Fibroblast of the aortic adventitia (primary cell): ENCODE measurements around the gene HMGB3. TPM values are rescaled to one million over a fixed set of nuclear protein-coding genes. Genes with fewer than 3 reads are reported as not detected.
"Not testable (repeated sequence)": the region's sequence is repeated elsewhere in the genome, so short reads cannot be mapped to it uniquely, and the experiment has no call there.

Experiments
- DNase-seq: peaks from one replicate; pipeline ENCODE4 v3.0.0-alpha.2; 2010; ENCODE audit warnings: low read depth
- H3K4me3 ChIP-seq: 2 replicates; pipeline ENCODE4 v1.5.1; 2011; ENCODE audit warnings: low read depth, mild to moderate bottlenecking, control low read depth, low read length, moderate library complexity
- total RNA-seq: library from RNA; depleted of rRNA; stranded (reverse); fragments of >200 nt; gene quantifications from 2 replicates; pipeline ENCODE4 v1.2.3, GENCODE V29; 2012; ENCODE audit warnings: low replicate concordance
- TF ChIP-seq, protein P1 (sequence below): IDR thresholded peaks from 2 replicates; pipeline ENCODE4 v1.5.1; 2011; ENCODE audit warnings: mild to moderate bottlenecking, low read length, control low read depth, inconsistent platforms; ENCODE audit not compliant: insufficient read depth

HMGB3 gene
- total RNA-seq, 1 donor = 8.2 TPM

DNA sequence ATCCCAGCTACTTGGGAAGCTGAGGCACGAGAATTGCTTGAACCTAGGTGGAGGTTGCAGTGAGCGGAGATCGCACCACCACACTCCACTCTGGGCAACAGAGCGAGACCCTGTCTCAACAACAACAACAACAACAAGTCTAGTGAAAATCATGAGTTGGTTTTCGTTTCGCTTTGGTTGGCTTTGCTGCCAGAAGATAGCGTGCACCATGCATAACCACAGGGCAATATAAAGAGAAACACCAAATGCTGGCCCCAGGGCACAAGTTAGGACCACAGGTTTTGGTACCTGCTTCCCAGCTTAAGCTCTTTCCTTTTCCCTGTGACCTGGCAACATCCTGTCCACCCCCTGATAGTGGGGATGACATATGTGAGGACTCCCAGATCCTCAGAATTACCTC lies 21.5 kb upstream of the HMGB3 start:
- no peak overlapping the region for H3K4me3 ChIP-seq
- DNase-seq = no peak
- TF ChIP-seq, protein P1, sequence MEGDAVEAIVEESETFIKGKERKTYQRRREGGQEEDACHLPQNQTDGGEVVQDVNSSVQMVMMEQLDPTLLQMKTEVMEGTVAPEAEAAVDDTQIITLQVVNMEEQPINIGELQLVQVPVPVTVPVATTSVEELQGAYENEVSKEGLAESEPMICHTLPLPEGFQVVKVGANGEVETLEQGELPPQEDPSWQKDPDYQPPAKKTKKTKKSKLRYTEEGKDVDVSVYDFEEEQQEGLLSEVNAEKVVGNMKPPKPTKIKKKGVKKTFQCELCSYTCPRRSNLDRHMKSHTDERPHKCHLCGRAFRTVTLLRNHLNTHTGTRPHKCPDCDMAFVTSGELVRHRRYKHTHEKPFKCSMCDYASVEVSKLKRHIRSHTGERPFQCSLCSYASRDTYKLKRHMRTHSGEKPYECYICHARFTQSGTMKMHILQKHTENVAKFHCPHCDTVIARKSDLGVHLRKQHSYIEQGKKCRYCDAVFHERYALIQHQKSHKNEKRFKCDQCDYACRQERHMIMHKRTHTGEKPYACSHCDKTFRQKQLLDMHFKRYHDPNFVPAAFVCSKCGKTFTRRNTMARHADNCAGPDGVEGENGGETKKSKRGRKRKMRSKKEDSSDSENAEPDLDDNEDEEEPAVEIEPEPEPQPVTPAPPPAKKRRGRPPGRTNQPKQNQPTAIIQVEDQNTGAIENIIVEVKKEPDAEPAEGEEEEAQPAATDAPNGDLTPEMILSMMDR = no peak

DNA sequence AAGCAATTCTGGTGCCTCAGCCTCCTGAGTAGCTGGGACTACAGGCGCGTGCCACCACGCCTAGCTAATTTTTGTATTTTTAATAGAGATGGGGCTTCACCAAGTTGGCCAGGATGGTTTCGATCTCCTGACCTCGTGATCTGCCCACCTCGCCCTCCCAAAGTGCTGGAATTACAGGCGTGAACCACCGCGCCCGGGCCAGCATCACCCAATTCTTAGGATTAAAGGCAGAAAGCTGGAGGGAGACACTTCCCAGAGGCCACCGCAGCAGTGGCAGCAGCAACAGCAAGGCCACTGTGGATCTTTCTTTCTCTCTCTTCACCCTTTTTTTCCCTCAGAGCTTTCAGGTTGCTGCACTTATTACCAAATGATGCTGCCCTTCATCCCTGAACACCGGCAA lies 18.7 kb upstream of the HMGB3 start:
- not testable (repeated sequence) for DNase-seq, H3K4me3 ChIP-seq

DNA sequence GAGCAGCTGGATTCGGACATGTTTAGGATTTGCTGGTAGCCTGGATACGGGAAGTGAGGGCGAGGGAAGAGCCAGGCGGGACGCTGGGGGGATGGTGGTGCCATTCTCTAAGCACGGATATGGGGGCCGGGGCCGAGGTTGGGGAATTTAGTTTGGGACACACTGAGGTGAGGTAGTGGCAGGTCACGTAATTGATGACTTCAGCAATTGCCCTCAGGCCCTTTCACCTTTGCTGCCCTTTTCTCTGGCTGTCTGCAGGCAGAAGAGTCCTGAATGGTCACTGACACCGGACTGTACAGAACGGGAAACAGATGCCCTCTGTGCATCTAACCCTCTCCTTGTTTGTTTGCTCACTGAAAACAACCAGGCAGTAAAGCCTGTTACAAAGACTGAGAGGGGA lies 16.9 kb upstream of the HMGB3 start:
- H3K4me3 ChIP-seq = no peak overlapping the region
- TF ChIP-seq, protein P1 = no peak
- no peak for DNase-seq

DNA sequence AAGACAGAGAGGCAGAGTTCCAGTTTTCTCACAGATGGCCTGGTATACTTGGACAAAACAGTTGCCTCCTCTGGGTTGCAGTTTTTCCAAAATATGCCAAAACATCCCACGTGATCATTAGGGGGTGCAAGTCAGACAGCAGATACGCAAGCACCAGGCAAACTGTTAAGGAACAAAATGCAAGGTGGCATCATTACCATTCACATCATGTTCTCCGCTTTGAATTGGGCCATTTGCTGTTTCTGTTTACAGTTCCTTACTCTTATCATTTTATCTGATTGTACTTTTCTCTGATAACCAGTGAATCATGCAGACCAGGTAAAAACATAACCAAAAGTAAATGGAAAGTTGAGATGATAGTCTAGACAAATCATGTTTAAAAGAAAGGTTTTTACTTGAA lies 16.4 kb upstream of the HMGB3 start:
- TF ChIP-seq, protein P1 = no peak
- DNase-seq = no peak
- no peak overlapping the region for H3K4me3 ChIP-seq

DNA sequence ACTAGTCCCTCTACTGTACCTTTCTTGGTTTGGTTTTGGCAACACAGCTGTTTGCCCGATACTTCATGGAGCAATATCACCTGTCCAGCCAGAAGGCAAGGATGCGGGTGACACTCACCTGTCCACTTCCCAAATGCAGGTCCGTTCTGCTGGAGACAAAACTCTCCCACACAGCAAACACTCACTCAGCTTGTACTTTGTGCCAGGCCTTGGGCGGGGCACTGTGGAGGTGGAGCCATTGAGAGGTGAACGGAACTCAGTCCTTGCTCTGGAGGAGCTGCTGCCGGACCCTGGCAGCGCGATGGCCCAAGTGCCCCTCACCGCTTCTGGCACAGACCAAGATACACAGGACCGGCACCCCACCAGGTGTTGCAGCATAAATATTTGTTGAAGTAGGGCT lies 15.3 kb upstream of the HMGB3 start:
- H3K4me3 ChIP-seq = no peak overlapping the region
- TF ChIP-seq, protein P1 = no peak
- no peak for DNase-seq

DNA sequence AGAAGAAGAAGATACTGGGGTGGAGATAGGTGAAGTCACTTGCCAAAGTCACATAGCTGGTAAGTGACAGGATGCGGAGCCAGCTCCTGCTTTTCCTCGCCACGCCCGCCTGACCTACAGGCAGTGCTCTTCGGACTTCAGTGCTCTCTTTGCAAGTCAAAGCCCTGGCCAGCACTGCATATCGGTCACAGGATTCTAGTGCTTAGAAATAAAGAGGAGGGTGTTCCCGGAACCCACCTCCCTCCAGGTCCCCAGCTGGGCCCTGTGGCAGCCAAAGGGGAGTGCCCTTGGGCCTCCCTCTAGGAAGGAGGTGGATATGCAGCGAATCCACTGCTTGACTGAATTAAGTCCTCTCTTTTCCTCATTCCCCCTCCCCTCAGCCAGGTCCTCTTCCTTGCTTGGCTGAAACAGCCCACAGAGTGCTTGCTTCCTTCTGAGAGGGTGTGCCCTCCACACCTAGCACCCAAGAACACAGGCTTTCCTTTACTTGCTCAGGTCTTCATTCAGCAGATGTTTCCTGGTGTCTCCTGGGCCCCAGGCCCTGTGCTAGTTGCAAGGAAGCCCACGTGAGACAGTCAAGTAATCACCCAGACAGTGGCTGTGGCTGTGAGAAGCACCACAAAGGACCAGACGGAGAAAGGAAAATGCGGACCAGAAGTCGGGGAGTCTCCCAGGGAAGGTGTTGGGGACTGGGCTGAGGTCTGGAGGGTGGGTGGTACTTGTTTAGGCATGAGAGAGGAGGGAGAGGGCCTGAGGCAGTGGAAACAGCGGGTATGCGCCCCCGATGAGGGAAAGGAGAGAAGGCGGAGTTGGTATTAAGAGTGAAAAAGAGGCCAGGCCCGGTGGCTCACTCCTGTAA lies 14.0 kb upstream of the HMGB3 start:
- no peak overlapping the region for H3K4me3 ChIP-seq
- DNase-seq = no peak
- TF ChIP-seq, protein P1 = no peak

DNA sequence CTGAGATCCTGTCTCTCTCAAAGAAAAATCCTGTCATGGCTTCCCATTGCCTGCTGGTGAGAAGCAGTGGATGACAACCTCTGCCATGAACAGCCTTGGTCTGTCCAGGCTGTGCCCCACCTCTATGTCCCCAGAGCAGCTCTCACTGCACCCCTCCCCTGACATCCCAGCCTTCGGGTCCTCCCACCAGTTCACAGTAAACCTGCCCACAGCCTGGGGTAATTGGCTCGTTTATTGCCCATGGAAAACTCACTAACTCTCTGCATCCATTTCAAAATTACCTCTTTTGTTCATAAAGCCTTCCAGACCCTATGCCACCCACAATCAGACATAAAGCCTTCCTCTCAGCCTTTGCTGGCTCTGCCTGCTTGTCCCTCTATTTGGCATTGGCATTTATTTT lies 10.7 kb upstream of the HMGB3 start:
- no peak for DNase-seq
- TF ChIP-seq, protein P1 = no peak
- no peak overlapping the region for H3K4me3 ChIP-seq
